ENCODE results near the gene WDR37.
"Not testable (repeated sequence)": the region's sequence is repeated elsewhere in the genome, so short reads cannot be mapped to it uniquely, and the experiment has no call there.

Gene WDR37

DNA sequence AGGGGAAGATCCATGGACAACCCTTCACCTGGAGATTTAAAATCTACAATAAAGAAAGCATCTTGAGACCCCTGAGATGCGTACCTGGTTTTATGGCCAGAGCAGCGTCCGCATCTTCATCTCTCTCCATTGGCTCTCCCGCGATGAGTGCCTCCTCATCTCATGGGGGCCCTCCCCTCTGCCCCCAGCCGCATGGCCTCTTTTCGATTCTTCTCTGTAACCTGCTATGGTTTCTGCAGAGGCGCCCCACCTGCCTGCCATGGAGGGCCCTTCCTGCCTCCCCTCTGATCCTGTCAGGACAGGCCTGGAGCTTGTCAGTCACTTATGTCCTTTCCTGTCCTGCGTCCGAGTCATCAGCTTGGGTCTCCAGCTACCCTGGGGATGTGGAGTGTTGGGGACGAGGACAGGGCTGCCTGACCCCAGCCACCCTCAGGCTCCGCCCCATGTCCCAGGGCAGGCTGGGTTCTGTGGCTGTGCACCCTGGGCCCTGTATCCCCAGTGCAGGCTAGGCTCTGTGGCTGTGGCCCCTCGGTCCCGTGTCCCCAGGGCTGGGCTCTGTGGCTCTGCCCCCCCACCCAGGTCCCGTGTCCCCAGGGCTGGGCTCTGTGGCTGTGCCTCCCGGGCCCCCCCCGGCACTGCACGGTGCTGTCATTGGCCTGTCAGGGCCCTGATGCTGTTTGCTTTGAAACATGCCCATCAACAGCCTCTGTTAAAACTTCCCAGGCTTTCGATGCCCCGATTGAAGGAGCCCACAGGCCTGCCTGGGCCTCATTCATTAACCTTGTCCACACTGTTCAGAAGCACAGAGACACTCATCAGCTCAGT is 99.8 kb downstream of the WDR37 start:
- DNase-seq: no peak

DNA sequence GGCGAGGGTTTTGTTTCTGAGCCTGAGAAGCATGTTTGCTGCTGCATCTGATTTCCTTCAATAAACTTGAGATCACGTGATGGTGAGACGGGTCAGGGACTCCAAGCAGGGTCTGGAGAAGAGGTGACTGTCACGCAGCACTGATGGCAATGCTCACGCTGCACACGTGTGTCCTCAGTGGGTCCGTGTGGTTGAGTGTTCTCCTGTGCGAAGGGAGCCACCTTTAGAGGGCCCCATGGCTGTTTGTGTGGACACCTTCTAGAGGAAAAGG is 100.4 kb downstream of the WDR37 start:
- no peak for DNase-seq

DNA sequence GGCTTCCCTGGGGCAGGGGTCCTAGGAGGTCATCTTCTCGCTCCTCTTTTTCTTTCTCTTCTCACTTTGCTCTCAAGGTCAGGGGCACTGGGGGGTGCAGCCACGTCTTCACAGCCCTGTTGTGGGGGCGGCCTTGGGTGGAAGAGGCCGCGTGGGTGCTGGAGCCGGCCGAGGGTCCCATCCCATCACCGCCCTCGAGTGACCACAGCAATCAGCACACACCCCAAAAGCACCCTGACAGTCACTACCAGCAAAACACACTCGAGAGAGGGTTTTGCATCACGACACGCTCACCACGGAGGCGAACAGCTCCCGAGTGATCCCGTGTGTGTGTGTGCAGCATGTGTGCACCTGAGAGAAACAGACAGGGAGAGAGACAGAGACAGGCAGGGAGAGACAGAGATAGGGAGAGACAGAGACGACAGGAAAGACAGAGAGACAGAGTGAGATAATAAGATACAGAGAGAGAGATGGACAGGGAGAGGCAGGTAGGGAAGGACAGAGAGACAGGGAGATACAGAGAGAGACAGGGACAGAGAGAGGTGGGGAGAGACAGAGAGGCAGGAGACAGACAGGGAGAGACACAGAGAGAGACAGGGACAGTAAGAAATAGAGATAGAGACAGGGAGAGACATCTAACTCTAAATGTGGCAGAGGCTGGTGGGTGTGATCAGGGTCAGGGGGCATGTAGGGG is 100.9 kb downstream of the WDR37 start:
- no peak for DNase-seq

DNA sequence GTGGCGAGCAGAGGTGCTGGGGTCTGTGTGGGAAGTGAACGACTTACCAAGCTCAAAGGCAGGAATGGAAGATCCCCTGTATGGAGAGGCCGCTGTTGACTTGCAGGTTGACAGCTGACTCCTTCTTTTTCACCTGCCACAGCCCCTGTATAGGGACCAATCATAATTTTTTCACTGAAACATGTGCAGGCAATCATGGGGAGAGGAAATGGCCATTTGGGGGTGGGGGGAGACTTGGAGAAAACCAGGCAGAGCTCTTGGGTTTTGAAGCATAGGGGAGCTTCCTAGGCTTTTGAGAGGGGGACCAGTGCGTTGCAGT is 101.4 kb downstream of the WDR37 start:
- no peak for DNase-seq

DNA sequence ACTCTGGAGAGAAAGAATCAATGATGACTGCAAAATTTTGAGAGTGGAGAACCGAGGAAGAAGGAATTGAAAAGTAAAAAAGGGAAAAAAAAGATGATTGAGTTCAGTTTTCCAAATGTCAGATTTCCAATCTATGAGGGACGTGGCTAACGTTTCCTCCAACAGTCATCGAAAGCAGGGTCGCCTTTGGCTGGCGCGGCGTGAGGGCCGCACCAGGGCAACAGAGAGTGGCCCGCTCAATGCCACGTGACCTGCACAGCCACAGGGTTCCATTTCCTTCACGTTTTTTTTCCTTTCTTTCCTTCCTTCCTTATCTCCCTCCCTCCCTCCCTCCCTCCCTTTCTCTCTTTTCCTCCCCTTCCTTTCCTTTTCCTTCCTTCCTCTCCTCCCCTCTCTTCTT is 101.9 kb downstream of the WDR37 start:
- no peak for DNase-seq

DNA sequence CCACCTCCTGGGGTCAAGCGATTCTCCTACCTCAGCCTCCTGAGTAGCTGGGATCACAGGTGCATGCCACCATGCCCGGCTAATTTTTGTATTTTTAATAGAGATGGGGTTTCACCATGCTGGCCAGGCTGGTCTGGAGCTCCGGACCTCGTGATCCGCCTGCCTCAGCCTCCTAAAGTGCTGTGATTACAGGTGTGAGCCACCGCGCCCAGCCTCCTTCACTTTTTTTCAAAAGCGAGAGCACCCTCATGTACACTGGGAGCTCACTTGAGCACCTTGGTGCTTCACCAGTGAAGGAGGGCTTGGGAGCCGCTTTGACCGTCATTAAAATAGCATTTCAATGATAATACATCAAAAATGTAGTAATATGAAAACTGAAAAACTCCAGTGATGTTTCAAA is 102.4 kb downstream of the WDR37 start:
- not testable (repeated sequence) for DNase-seq

DNA sequence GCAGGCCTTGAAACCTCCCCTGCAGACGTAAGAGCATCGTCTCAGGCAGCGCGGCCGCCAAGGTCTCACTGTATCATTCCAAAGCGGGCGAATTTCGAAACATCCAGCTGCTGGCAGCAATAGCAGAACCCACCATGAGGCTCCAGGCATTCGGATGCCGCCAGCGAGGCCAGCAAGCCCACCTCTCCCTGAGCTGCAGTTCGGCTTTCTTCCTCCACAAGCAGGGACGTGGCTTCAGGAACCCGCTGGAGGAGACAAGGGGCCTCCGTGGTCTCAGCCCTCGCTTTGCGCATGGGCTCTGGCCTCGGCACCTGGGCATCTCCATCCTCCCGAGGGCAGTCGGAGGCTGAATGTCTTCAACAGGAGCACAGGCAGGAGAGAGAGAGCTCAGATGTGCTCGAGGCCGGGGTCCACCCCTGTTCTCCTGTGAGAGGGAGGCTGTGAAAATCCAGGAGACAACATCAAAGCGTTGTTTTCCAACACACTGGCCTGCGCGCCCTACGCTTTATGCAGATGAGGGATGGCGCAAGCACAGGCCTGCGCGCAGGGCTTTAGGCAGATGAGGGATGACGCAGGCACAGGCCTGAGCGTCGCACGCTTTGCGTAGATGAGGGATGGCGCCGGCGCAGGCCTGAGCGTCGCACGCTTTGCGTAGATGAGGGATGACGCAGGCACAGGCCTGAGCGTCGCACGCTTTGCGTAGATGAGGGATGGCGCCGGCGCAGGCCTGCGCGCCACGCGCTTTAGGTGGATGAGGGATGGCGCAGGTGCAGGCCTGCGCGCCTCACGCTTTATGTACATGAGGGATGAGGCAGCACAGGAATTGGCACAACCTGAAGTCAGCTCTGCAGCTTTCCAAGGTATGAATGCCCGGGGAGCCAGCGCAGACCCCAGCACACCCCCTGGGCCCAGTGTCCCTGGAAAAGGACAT is 103.2 kb downstream of the WDR37 start:
- no peak for DNase-seq

GRCh38 chr10:1160561-1161314 is 104.6 kb downstream of the WDR37 start:
- DNase-seq: no peak

- not testable (repeated sequence) for DNase-seq
Observed at GRCh38 chr10:1161315-1161673, 105.1 kb downstream of the WDR37 start.

DNA sequence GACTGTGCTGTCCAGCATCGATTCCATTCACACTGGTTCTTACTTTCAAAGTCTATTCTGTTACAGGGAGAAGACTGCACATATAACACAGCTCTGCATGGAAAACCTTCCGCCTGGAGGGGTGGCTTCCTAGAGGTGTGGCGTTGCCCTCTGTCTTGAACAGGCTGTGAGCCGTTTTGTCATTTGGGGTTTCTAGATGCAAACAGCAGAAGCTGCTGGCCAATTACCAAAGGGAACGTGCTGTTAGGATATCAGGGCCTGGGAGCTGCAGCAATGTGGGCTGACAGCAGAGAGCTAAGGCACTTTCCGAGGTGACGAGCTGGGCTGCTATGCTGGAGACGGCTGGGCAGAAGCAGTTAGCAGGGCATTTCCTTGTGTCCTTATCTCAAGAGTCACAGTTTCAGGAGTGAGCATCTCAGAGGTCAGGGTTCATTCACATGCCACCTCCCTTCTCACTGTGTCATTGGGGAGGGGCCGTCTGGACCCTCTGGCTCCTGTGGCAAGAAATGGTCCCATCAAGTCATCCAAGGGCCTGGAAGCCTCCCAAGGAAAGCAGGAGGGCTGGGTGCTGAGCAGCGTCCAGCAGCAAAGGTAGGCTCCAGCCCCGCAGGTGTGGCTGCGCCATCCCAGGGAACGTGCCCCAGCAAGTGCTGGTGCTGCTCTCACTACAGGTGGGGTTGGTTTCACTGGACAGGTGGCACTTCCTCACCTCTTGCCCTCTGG is 106.5 kb downstream of the WDR37 start:
- no peak for DNase-seq

- no peak for DNase-seq
Observed at GRCh38 chr10:1163204-1163660, 107.0 kb downstream of the WDR37 start.

DNA sequence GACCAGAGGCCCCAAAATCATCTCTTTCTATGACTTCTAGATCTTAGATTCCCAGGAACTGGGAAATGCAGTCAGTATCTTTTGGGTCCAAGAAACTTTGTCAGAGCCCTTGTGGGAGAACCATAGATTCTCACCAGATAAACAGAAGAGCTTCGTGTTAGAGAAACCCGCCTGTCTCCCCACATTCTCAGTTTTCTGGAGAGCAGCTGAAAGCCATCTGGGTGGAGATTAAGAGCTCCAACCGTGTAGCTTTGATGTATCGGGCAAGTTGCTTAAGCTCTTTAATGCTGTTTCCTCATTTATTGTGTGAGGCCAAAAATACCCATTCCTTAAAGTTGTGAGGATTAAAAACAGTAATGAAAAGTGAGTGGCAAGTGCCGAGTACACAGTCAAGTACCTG is 107.6 kb downstream of the WDR37 start:
- DNase-seq: no peak

DNA sequence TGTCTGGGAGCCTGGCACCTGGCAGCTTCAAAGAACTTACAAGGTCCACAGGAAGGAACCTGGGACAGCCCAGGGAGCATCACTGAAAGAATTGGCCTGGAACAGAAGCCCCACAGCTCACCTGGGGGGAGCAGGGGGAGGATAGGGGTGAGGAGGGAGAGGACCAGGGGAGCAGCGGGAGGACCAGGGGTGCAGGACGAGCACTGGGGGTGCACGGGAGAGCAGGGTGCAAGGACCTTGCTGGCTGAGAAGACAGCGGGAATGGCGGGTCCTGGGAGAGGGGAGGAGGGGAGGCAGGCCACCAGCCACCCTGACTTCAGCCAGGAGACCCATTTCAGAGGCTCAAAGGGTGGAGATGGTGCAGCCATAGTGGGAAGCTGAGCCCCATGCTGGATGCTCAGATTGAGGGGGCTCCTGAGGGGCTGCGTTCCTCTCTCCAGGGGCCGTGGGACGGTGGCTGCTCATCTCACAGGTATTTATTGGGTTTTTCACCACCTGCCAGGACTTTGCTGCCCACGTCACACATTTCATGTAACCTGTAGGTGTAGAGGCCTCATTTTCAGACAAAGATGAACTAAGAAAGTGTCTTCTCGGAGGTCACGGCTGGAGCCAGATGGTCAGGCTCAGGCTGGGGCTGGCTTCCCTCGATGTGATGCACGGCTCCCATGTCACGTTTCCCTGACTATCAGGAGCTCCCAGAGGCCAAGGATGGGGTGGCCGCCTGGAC is 110.1 kb downstream of the WDR37 start:
- DNase-seq: no peak

DNA sequence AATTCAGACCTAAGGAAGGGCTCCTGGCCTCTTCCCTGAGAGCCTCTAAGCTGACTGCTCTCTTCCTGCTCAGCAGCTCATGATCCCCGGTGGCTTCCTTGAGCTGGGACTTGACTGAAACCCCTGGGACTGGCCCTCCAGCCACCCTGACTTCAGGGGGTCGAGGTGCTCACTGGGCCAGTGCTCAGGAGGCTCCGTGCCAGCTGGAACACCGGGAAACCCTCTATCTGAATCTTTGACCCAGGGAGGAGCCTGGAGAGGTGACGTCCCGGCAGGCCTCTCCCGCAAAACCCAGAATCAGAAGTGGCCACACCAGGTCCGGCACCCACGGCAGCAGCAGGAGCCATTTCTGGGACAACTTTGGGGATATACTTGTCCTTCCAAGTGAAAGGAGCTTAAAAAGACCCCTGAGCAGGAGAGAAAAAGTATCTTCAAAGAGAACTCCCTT is 110.7 kb downstream of the WDR37 start:
- no peak for DNase-seq

GRCh38 chr10:1168763-1169162 is 112.6 kb downstream of the WDR37 start:
- DNase-seq: no peak

DNA sequence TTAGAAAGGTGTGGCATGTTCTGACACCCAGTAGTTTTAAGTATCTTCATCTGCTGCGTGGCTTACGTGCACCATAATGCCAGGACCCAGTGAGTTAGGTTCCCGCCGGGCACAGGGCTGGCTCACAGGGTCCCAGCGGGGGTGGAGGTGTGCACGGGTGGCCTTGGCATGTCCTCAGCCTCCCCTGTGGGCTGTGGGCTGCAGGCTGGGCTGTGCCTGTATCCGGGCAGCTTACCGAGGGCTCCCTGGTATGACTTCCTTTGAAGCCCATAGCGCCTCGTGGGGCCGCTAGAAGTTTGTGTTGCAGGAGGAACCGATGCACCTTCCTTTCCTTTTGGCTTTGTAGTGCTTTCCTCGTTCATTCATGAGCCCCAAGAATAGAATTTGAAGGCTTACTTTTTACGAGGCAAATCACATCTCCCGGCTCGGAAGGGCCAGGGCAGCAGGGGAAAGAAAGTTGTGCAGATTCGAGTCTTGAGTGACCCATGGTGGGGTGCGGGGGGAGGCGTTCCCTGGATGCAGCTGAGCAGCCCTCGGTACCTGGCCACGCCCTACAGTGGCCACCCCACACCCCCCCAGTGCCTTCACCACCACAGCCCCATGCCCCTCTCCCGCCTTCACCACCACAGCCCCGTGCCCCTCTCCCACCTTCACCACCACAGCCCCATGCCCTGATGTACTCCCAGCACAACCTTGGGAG is 113.2 kb downstream of the WDR37 start:
- DNase-seq: no peak

GRCh38 chr10:1169981-1170866 is 114.0 kb downstream of the WDR37 start:
- no peak for DNase-seq

- no peak for DNase-seq
Observed at GRCh38 chr10:1170867-1171180, 114.6 kb downstream of the WDR37 start.

GRCh38 chr10:1171182-1171581 is 115.0 kb downstream of the WDR37 start:
- DNase-seq: no peak

DNA sequence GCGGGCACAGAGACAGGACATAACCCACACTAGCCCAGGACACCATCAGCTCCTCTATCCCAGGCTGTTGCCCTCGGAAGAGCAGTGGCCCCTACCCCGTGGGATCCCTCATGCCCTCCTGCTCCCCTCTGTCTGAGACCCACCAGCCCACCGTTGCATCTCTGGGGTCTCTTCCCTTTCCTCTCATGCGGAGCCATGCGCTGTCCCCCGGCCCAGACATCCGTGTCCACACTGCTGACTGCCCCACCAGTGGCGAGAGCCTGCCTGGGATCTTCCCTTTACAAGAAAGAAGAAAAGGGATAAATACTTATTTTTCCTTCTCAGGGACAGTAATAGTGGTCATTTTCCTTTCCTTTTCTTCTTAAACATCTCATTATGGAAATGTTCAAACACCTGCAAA is 115.4 kb downstream of the WDR37 start:
- DNase-seq: no peak

All from activated effector memory CD4-positive, alpha-beta T cell treated with Interleukin-2 at 50 U/mL for 16 hours (primary cell).